HCT116 (cell line): ENCODE data around the gene ARSG. TPM values are rescaled to one million over a fixed set of nuclear protein-coding genes. Genes with fewer than 3 reads are reported as not detected.
"Not testable (repeated sequence)": the region's sequence is repeated elsewhere in the genome, so short reads cannot be mapped to it uniquely, and the experiment has no call there.

Source experiments
- ATAC-seq: fragments of 200-7000 bp; cut with Tn5 transposase; 2 replicates; pipeline ENCODE4 v1.9.1; 2020; ENCODE audit warnings: mild to moderate bottlenecking, moderate library complexity
- BruUV-seq: library from RNA; stranded (reverse); fragments of 400-500 nt; replicated peaks from 2 replicates; lab custom pipeline; 2021; lab: Mats Ljungman, UMichigan
- CTCF ChIA-PET: fragments of 300-600 bp; sonication (Branson Sonifier 250); formaldehyde crosslinking; loops from one replicate; lab custom pipeline; 2021; ENCODE audit warnings: antibody characterized with exemption; lab: Charles Lee
- POLR2A ChIA-PET: fragments of 300-600, 350-600 bp; sonication (Branson Sonifier 250); formaldehyde crosslinking; loops from one replicate; lab custom pipeline; 2021; ENCODE audit warnings: antibody characterized with exemption; lab: Charles Lee
- RAD21 ChIA-PET, 2 experiments: fragments of 300-600 bp; sonication (Branson Sonifier 250); formaldehyde crosslinking; loops; one replicate each; lab custom pipeline; 2023; ENCODE audit warnings: low total read pairs in 2 of 2; ENCODE audit not compliant: uncharacterized antibody in 2 of 2, unreplicated experiment in 2 of 2, low non-redundant PET in 1 of 2; lab: Charles Lee
- DNase-seq: peaks from one replicate; pipeline ENCODE4 v3.0.0-alpha.2; 2010; ENCODE audit warnings: low read depth, low spot score
- H2AFZ ChIP-seq: fragments of 200-600 bp; shearing (Covaris generic), sonication (generic); 2 replicates; pipeline ENCODE4 v1.6.1; 2017; ENCODE audit warnings: low read depth, mixed run types, mixed read lengths, antibody characterized with exemption, low read length; ENCODE audit not compliant: poor library complexity, severe bottlenecking
- H3K27ac ChIP-seq: 2 replicates; pipeline ENCODE4 v1.5.1; 2012; ENCODE audit warnings: low read depth, low read length
- H3K27me3 ChIP-seq: fragments of 200-600 bp; sonication (generic); 2 replicates; pipeline ENCODE4 v1.6.1; 2016; ENCODE audit warnings: mixed run types, low read length, mixed read lengths; ENCODE audit not compliant: insufficient read depth
- H3K36me3 ChIP-seq, 2 experiments: fragments of 200-500 bp in 1 of 2; fragments of 200-600 bp in 1 of 2; sonication (Bioruptor generic) in 1 of 2; sonication (generic) in 1 of 2; 2 replicates each; pipeline versions ENCODE4 v1.5.1 to v1.6.1; 2014 to 2016; ENCODE audit warnings: low read length in 2 of 2, inconsistent platforms in 1 of 2, mixed read lengths in 1 of 2, mixed run types in 1 of 2; ENCODE audit not compliant: insufficient read depth in 2 of 2, control insufficient read depth in 1 of 2
- H3K4me1 ChIP-seq, 2 experiments: fragments of 200-600 bp in 1 of 2; sonication (generic) in 1 of 2; 2 replicates each; pipeline versions ENCODE4 v1.5.1 to v1.6.1; 2012 to 2017; ENCODE audit warnings: low read length in 2 of 2, inconsistent platforms in 1 of 2, mild to moderate bottlenecking in 1 of 2, mixed read lengths in 1 of 2, mixed run types in 1 of 2, moderate library complexity in 1 of 2; ENCODE audit not compliant: insufficient read depth in 2 of 2, control insufficient read depth in 1 of 2
- H3K4me2 ChIP-seq: fragments of 200-600 bp; sonication (generic); 2 replicates; pipeline ENCODE4 v1.6.1; 2017; ENCODE audit warnings: mixed run types, low read length, mixed read lengths
- H3K4me3 ChIP-seq, 2 experiments: fragments of 200-600 bp in 1 of 2; sonication (generic) in 1 of 2; replicated peaks in 1 of 2; 2 replicates each; pipeline ENCODE4 v1.5.1; 2011 to 2016; ENCODE audit warnings: low read length in 2 of 2, control low read depth in 1 of 2, low read depth in 1 of 2, mild to moderate bottlenecking in 1 of 2, mixed read lengths in 1 of 2, mixed run types in 1 of 2
- H3K79me2 ChIP-seq: fragments of 200-600 bp; sonication (generic); 2 replicates; pipeline ENCODE4 v1.6.1; 2017; ENCODE audit warnings: mild to moderate bottlenecking, mixed run types, low read length, moderate library complexity, mixed read lengths; ENCODE audit not compliant: insufficient read depth
- H3K9ac ChIP-seq: fragments of 200-600 bp; sonication (generic); 2 replicates; pipeline ENCODE4 v1.6.1; 2016; ENCODE audit warnings: low read length, mixed read lengths
- H3K9me2 ChIP-seq: fragments of 200-600 bp; sonication (generic), shearing (Covaris generic); 2 replicates; pipeline ENCODE4 v1.6.1; 2017; ENCODE audit warnings: mixed run types, mild to moderate bottlenecking, moderate library complexity; ENCODE audit not compliant: insufficient read depth
- H3K9me3 ChIP-seq, 2 experiments: fragments of 200-500 bp in 1 of 2; fragments of 200-600 bp in 1 of 2; sonication (Bioruptor generic) in 1 of 2; sonication (generic) in 1 of 2; 2 replicates each; pipeline ENCODE4 v1.6.1; 2014 to 2017; ENCODE audit warnings: low read length in 2 of 2, mixed read lengths in 2 of 2, inconsistent platforms in 1 of 2, low read depth in 1 of 2, mild to moderate bottlenecking in 1 of 2, mixed run types in 1 of 2, moderate library complexity in 1 of 2; ENCODE audit not compliant: control insufficient read depth in 1 of 2, insufficient read depth in 1 of 2
- H4K20me1 ChIP-seq: fragments of 200-600 bp; sonication (generic), shearing (Covaris generic); 2 replicates; pipeline ENCODE4 v1.6.1; 2017; ENCODE audit warnings: mixed run types, mild to moderate bottlenecking, moderate library complexity; ENCODE audit not compliant: insufficient read depth
- ATF3 ChIP-seq: IDR thresholded peaks from 2 replicates; pipeline ENCODE4 v1.6.1; 2012
- CEBPB ChIP-seq: IDR thresholded peaks from 2 replicates; pipeline ENCODE4 v1.6.1; 2012; ENCODE audit warnings: low read depth
- EZH2 ChIP-seq: fragments of 200-600 bp; sonication (generic); IDR thresholded peaks from 2 replicates; pipeline ENCODE4 v1.6.1; 2017; ENCODE audit warnings: antibody characterized with exemption, mixed run types
- EZH2phosphoT487 ChIP-seq: fragments of 200-600 bp; IDR thresholded peaks from 2 replicates; pipeline ENCODE4 v1.6.1; 2018; ENCODE audit warnings: antibody characterized with exemption, borderline replicate concordance
- MAX ChIP-seq: IDR thresholded peaks from 2 replicates; pipeline ENCODE4 v1.6.1; 2012
- POLR2AphosphoS5 ChIP-seq: IDR thresholded peaks from 2 replicates; pipeline ENCODE4 v1.6.1; 2011; ENCODE audit warnings: mild to moderate bottlenecking, low read depth, low read length, moderate library complexity
- SIN3A ChIP-seq: IDR thresholded peaks from 2 replicates; pipeline ENCODE4 v1.6.1; 2012; ENCODE audit warnings: low read depth
- SP1 ChIP-seq: IDR thresholded peaks from 2 replicates; pipeline ENCODE4 v1.6.1; 2012; ENCODE audit warnings: low read depth
- TCF7L2 ChIP-seq: IDR thresholded peaks from 2 replicates; pipeline ENCODE4 v1.7.0; 2011; ENCODE audit warnings: borderline replicate concordance, inconsistent platforms; ENCODE audit not compliant: insufficient read depth, insufficient read length; ENCODE audit errors: extremely low read depth
- YY1 ChIP-seq: IDR thresholded peaks from 2 replicates; pipeline ENCODE4 v1.6.1; 2011; ENCODE audit warnings: low read length, low read depth, moderate library complexity, mild to moderate bottlenecking; ENCODE audit not compliant: insufficient replicate concordance; ENCODE audit errors: extremely low read depth
- ZFX ChIP-seq: fragments of 450-650 bp; IDR thresholded peaks from 2 replicates; pipeline ENCODE4 v1.6.1; 2017
- ZNF274 ChIP-seq: fragments of 200-500 bp; sonication (Bioruptor generic); IDR thresholded peaks from 2 replicates; pipeline ENCODE4 v1.6.1; 2014; ENCODE audit warnings: mild to moderate bottlenecking, low read depth, low read length, inconsistent platforms
- intact Hi-C: fragments of 100-400 bp; cut with micrococcal nuclease; formaldehyde crosslinking; loops from 2 replicates; pipeline ENCODE4 v1.10.0; 2022
- total RNA-seq: library from RNA; stranded (reverse); gene quantifications from one replicate; pipeline ENCODE4 v1.2.1, GENCODE V29; 2021; ENCODE audit not compliant: unreplicated experiment

ARSG gene
- total RNA-seq, 1 experiment from 2014 or later: 17.1 TPM

- no peak overlapping the region for H3K4me2 ChIP-seq
- H3K4me1 ChIP-seq: peaks cover 37 to 45% of the 10 kb centered on the region in 2 experiments
- no peaks in the 10 kb centered on the region for H3K9me2 ChIP-seq
- no peak overlapping the region for H2AFZ ChIP-seq
- no peaks in the 10 kb centered on the region for H3K27me3 ChIP-seq
- no peak overlapping the region for H3K4me3 ChIP-seq
- DNase-seq (no peak), ATAC-seq (no peak)
- ChIA-PET POLR2A (no interaction called here), RAD21 (no interaction called here)
- no peak overlapping the region for H3K9ac ChIP-seq
- no TSS peak for BruUV-seq
- H4K20me1 ChIP-seq: no peaks in the 10 kb centered on the region
- intact Hi-C loops: no loop called here
- no peaks in the 10 kb centered on the region for H3K36me3 ChIP-seq
- no peaks in the 10 kb centered on the region for H3K9me3 ChIP-seq
- no peak overlapping the region for H3K27ac ChIP-seq
- no peak for TF ChIP-seq ATF3
- no peak for TF ChIP-seq ZNF274
- TF ChIP-seq ZFX: no peak
- TF ChIP-seq EZH2: no peak
- no peak for TF ChIP-seq SP1
- no peak for TF ChIP-seq YY1
- TF ChIP-seq TCF7L2: no peak
- TF ChIP-seq EZH2phosphoT487: no peak
- no peak for TF ChIP-seq SIN3A
- TF ChIP-seq POLR2AphosphoS5: no peak
- TF ChIP-seq MAX: no peak
- TF ChIP-seq CEBPB: no peak
- TF ChIP-seq, all 23 proteins: peak for 0
- no peaks in the 10 kb centered on the region for H3K79me2 ChIP-seq
- CTCF ChIA-PET: no interaction called here
These were observed 84.3 kb downstream of the ARSG start for GRCh38 chr17:68375566-68375965.

- POLR2A ChIA-PET, ATAC-seq, H3K27ac ChIP-seq, H3K4me3 ChIP-seq, H3K9me3 ChIP-seq, H3K27me3 ChIP-seq, intact Hi-C loops, H3K9ac ChIP-seq, H2AFZ ChIP-seq, BruUV-seq, H3K4me2 ChIP-seq, H3K9me2 ChIP-seq, DNase-seq, CTCF ChIA-PET, RAD21 ChIA-PET, H3K36me3 ChIP-seq, H4K20me1 ChIP-seq, H3K79me2 ChIP-seq: not testable (repeated sequence)
- H3K4me1 ChIP-seq: peaks cover 44 to 49% of the 10 kb centered on the region in 2 experiments
These were observed 84.9 kb downstream of the ARSG start for GRCh38 chr17:68376178-68376577.
